H9 (cell line): ENCODE data around the gene PHF1. TPM values are rescaled to one million over a fixed set of nuclear protein-coding genes. Genes with fewer than 3 reads are reported as not detected.

Experiments
- DNase-seq: peaks from one replicate; pipeline ENCODE4 v3.0.0-alpha.2; 2017
- H2AFZ ChIP-seq: one replicate; pipeline ENCODE4 v1.6.1; 2013; ENCODE audit warnings: mild to moderate bottlenecking, low read length, control low read depth, moderate library complexity
- H2AK5ac ChIP-seq: 2 replicates; pipeline ENCODE4 v1.6.1; 2013; ENCODE audit warnings: low read length, control low read depth, mixed read lengths; ENCODE audit not compliant: insufficient read length
- H2BK120ac ChIP-seq: one replicate; pipeline ENCODE4 v1.6.1; 2013; ENCODE audit warnings: low read depth, mild to moderate bottlenecking, low read length, control low read depth, inconsistent platforms; ENCODE audit not compliant: poor library complexity, severe bottlenecking
- H2BK12ac ChIP-seq: 2 replicates; pipeline ENCODE4 v1.6.1; 2013; ENCODE audit warnings: low read length, control low read depth, mixed read lengths, low read depth; ENCODE audit not compliant: insufficient read length
- H2BK15ac ChIP-seq: 2 replicates; pipeline ENCODE4 v1.6.1; 2013; ENCODE audit warnings: low read depth, low read length, control low read depth
- H2BK20ac ChIP-seq: one replicate; pipeline ENCODE4 v1.6.1; 2013; ENCODE audit warnings: low read depth, mild to moderate bottlenecking, low read length, control low read depth, inconsistent platforms; ENCODE audit not compliant: poor library complexity, severe bottlenecking
- H2BK5ac ChIP-seq: 2 replicates; pipeline ENCODE4 v1.6.1; 2013; ENCODE audit warnings: low read length, control low read depth, mixed read lengths; ENCODE audit not compliant: insufficient read length
- H3K14ac ChIP-seq: 2 replicates; pipeline ENCODE4 v1.6.1; 2013; ENCODE audit warnings: low read length, control low read depth; ENCODE audit not compliant: insufficient read depth
- H3K18ac ChIP-seq: 2 replicates; pipeline ENCODE4 v1.6.1; 2013; ENCODE audit warnings: low read depth, mild to moderate bottlenecking, mixed read lengths, low read length, control low read depth; ENCODE audit not compliant: insufficient read length
- H3K23ac ChIP-seq: 2 replicates; pipeline ENCODE4 v1.6.1; 2013; ENCODE audit warnings: low read length, control low read depth, mixed read lengths, low read depth; ENCODE audit not compliant: insufficient read length
- H3K23me2 ChIP-seq: 2 replicates; pipeline ENCODE4 v1.6.1; 2013; ENCODE audit warnings: low read depth, mild to moderate bottlenecking, mixed read lengths, low read length, control low read depth; ENCODE audit not compliant: insufficient read length, poor library complexity, severe bottlenecking
- H3K27ac ChIP-seq: 2 replicates; pipeline ENCODE4 v1.5.1; 2013; ENCODE audit warnings: low read length, control low read depth, mixed read lengths, low read depth; ENCODE audit not compliant: insufficient read length
- H3K27me3 ChIP-seq: 2 replicates; pipeline ENCODE4 v1.6.1; 2013; ENCODE audit warnings: low read length, control low read depth, inconsistent platforms; ENCODE audit not compliant: insufficient read depth
- H3K4ac ChIP-seq: 2 replicates; pipeline ENCODE4 v1.6.1; 2013; ENCODE audit warnings: low read depth, mild to moderate bottlenecking, control low read depth, inconsistent platforms, low read length, moderate library complexity
- H3K4me1 ChIP-seq: 2 replicates; pipeline ENCODE4 v1.6.1; 2013; ENCODE audit warnings: low read length, control low read depth, inconsistent platforms; ENCODE audit not compliant: insufficient read depth
- H3K4me2 ChIP-seq: 2 replicates; pipeline ENCODE4 v1.6.1; 2013; ENCODE audit warnings: low read length, control low read depth, mixed read lengths; ENCODE audit not compliant: insufficient read length, insufficient read depth
- H3K56ac ChIP-seq: 2 replicates; pipeline ENCODE4 v1.6.1; 2013; ENCODE audit warnings: low read depth, mild to moderate bottlenecking, mixed read lengths, low read length, control low read depth; ENCODE audit not compliant: insufficient read length
- H3K79me1 ChIP-seq: 2 replicates; pipeline ENCODE4 v1.6.1; 2013; ENCODE audit warnings: low read depth, mild to moderate bottlenecking, moderate library complexity, low read length, control low read depth, inconsistent platforms; ENCODE audit not compliant: insufficient read depth, poor library complexity, severe bottlenecking
- H3K79me2 ChIP-seq: 2 replicates; pipeline ENCODE4 v1.6.1; 2013; ENCODE audit warnings: low read length, control low read depth, inconsistent platforms; ENCODE audit not compliant: insufficient read depth
- H3K9ac ChIP-seq: 2 replicates; pipeline ENCODE4 v1.6.1; 2013; ENCODE audit warnings: low read length, control low read depth, mixed read lengths; ENCODE audit not compliant: insufficient read length; ENCODE audit errors: extremely low read depth
- H3K9me3 ChIP-seq: one replicate; pipeline ENCODE4 v1.6.1; 2013; ENCODE audit warnings: low read depth, low read length, inconsistent platforms; ENCODE audit not compliant: control insufficient read depth
- H3T11ph ChIP-seq: one replicate; pipeline ENCODE4 v1.6.1; 2013; ENCODE audit warnings: mild to moderate bottlenecking, low read length, control low read depth, inconsistent platforms
- H4K20me1 ChIP-seq: one replicate; pipeline ENCODE4 v1.6.1; 2013; ENCODE audit not compliant: control insufficient read depth, insufficient read length, insufficient read depth
- H4K5ac ChIP-seq: 2 replicates; pipeline ENCODE4 v1.6.1; 2013; ENCODE audit warnings: low read depth, mild to moderate bottlenecking, mixed read lengths, low read length, control low read depth; ENCODE audit not compliant: insufficient read length
- H4K8ac ChIP-seq: replicated peaks from 2 replicates; pipeline ENCODE4 v1.6.1; 2013; ENCODE audit warnings: low read length, control low read depth, mixed read lengths, low read depth; ENCODE audit not compliant: insufficient read length
- H4K91ac ChIP-seq: 2 replicates; pipeline ENCODE4 v1.6.1; 2013; ENCODE audit warnings: low read depth, mild to moderate bottlenecking, moderate library complexity, mixed read lengths, low read length, control low read depth; ENCODE audit not compliant: insufficient read length
- H3K27ac Mint-ChIP-seq, 3 experiments: 2 replicates in 2 of 3; 3 replicates in 1 of 3; pipeline ENCODE4 v1.8.0; 2020 to 2021; ENCODE audit warnings: mixed read lengths in 3 of 3, mild to moderate bottlenecking in 1 of 3, moderate library complexity in 1 of 3
- H3K27me3 Mint-ChIP-seq: 2 replicates; pipeline ENCODE4 v1.8.0; 2021; ENCODE audit warnings: low read depth, mild to moderate bottlenecking, moderate library complexity, mixed read lengths
- H3K36me3 Mint-ChIP-seq, 3 experiments: 2 replicates in 2 of 3; 3 replicates in 1 of 3; pipeline ENCODE4 v1.8.0; 2020 to 2021; ENCODE audit warnings: low read depth in 3 of 3, mixed read lengths in 3 of 3; ENCODE audit not compliant: insufficient read depth in 1 of 3
- H3K4me1 Mint-ChIP-seq, 2 experiments: 2 replicates each; pipeline ENCODE4 v1.8.0; 2020; ENCODE audit warnings: mixed read lengths in 2 of 2
- H3K4me3 Mint-ChIP-seq, 2 experiments: 2 replicates in 1 of 2; 3 replicates in 1 of 2; pipeline ENCODE4 v1.8.0; 2020 to 2021; ENCODE audit warnings: mild to moderate bottlenecking in 2 of 2, mixed read lengths in 2 of 2, moderate library complexity in 1 of 2
- H3K9me3 Mint-ChIP-seq, 2 experiments: 2 replicates in 1 of 2; 3 replicates in 1 of 2; pipeline ENCODE4 v1.8.0; 2020; ENCODE audit warnings: mild to moderate bottlenecking in 2 of 2, mixed read lengths in 2 of 2, moderate library complexity in 1 of 2
- CTCF ChIP-seq: fragments of 200-600 bp; sonication (generic); conservative IDR thresholded peaks from 3 replicates; pipeline ENCODE4 v1.8.0; 2021; ENCODE audit warnings: antibody characterized with exemption, mild to moderate bottlenecking
- WGBS: extraction: QIAGEN DNeasy Blood & Tissue Kit; methylation state at CpG from one replicate; pipeline ENCODE4 v1.1.7; 2013; ENCODE audit warnings: missing lambda C conversion rate, low lambda C conversion rate, mixed read lengths; ENCODE audit not compliant: insufficient read length; ENCODE audit errors: extremely low coverage; 5-methylcytosine and 5-hydroxymethylcytosine counted together
- total RNA-seq: library from RNA; stranded (reverse); gene quantifications from 2 replicates; pipeline ENCODE4 v1.2.1, GENCODE V29; 2021

The PHF1 gene
- total RNA-seq, 1 experiment from 2014 or later = 56.8 TPM

- no peak for DNase-seq
- Histone ChIP-seq H3T11ph (no peak overlapping the region), H3K23me2 (no peaks in the 10 kb centered on the region), H3K9ac (no peak overlapping the region), H4K8ac (no peak overlapping the region), H4K91ac (no peak overlapping the region), H3K27me3 (no peaks in the 10 kb centered on the region), H2AK5ac (no peak overlapping the region), H3K27ac (no peak overlapping the region), H3K18ac (no peak overlapping the region), H3K79me1 (no peaks in the 10 kb centered on the region), H3K9me3 (no peaks in the 10 kb centered on the region), H2BK20ac (no peak overlapping the region), H3K14ac (no peak overlapping the region), H3K4me1 (no peaks in the 10 kb centered on the region), H3K4ac (no peak overlapping the region), H4K20me1 (no peaks in the 10 kb centered on the region), H2AFZ (no peak overlapping the region), H4K5ac (no peak overlapping the region), H3K23ac (no peak overlapping the region), H3K56ac (no peak overlapping the region), H2BK5ac (no peak overlapping the region), H3K79me2 (no peaks in the 10 kb centered on the region), H3K4me2 (no peak overlapping the region), H2BK120ac (no peak overlapping the region), H2BK15ac (no peak overlapping the region), H2BK12ac (no peak overlapping the region)
- H3K4me1 Mint-ChIP-seq = 0 out of 4 replicates have a peak, but pooled peaks cover 0 to 4% of the 10 kb centered on the region in 2 experiments
- peaks cover 64 to 90% (median 83%) of the 10 kb centered on the region in 3 experiments; a peak in 6 of 7 replicates for H3K36me3 Mint-ChIP-seq
- no peaks in the 10 kb centered on the region for H3K9me3 Mint-ChIP-seq
- WGBS = no CpG with 5 or more reads among the region's 10 CpGs
- no peak overlapping the region for H3K27ac Mint-ChIP-seq
- no peak overlapping the region for H3K4me3 Mint-ChIP-seq
- TF ChIP-seq CTCF = no peak
- H3K27me3 Mint-ChIP-seq = no peaks in the 10 kb centered on the region; the same call in 1 of the 2 replicates
These were observed 35.5 kb downstream of the PHF1 start for GRCh38 chr6:33446356-33446755.
